ENCODE data around the gene LIMS2. TPM values are rescaled to one million over a fixed set of nuclear protein-coding genes. Genes with fewer than 3 reads are reported as not detected.

Gene LIMS2
- total and polyA plus RNA-seq, 10 donors: 62.5 to 437 (median 115) TPM

DNA sequence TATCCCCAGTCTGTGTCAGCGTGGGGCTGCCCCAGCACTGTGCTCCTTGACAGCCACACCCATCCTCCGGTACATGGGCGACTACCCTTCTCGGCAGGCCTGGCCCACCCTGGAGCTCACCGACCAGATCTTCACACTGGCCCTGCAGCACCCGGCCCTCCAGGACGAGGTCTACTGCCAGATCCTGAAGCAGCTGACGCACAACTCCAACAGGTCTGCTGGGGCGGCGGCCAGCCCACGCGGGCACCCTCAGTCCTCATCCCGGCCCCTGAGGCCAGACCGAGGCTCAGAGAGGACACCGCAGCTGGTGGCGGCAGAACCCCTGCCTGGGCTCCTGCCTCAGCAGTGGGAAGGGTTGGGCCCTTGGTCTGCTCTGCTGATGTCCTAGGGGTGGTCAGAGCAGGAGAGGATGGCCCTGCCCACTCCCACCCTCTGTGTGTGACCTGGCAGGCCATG lies 43.8 kb downstream of the LIMS2 start:
- 87 to 91% (median 89%) methylated on average over 4 to 16 of the region's 16 CpGs for WGBS, 5 donors
- H3K4me1 ChIP-seq: peaks cover 53 to 94% (median 71%) of the 10 kb centered on the region in 6 donors
- peak overlapping the region; percentile 66 to 96 (median 82) for H3K27ac ChIP-seq
- H3K36me3 ChIP-seq: peaks cover 0 to 70% (median 6%) of the 10 kb centered on the region in 6 donors
- intact Hi-C loops (cut with DNase I; ENCODE audit: low total_unique reads): no loop called here
- H3K9me3 ChIP-seq: no peaks in the 10 kb centered on the region
- no peaks in the 10 kb centered on the region for H3K27me3 ChIP-seq (replicated peaks in 1 of 7)
- DNase-seq: peak; percentile 78
- TF ChIP-seq POLR2AphosphoS5 (IDR thresholded peaks at IDR 0.05): peak in 2 of 3 donors; percentile 39 to 58
- TF ChIP-seq POLR2A (IDR thresholded peaks at IDR 0.05): no peak
- TF ChIP-seq, protein P1, sequence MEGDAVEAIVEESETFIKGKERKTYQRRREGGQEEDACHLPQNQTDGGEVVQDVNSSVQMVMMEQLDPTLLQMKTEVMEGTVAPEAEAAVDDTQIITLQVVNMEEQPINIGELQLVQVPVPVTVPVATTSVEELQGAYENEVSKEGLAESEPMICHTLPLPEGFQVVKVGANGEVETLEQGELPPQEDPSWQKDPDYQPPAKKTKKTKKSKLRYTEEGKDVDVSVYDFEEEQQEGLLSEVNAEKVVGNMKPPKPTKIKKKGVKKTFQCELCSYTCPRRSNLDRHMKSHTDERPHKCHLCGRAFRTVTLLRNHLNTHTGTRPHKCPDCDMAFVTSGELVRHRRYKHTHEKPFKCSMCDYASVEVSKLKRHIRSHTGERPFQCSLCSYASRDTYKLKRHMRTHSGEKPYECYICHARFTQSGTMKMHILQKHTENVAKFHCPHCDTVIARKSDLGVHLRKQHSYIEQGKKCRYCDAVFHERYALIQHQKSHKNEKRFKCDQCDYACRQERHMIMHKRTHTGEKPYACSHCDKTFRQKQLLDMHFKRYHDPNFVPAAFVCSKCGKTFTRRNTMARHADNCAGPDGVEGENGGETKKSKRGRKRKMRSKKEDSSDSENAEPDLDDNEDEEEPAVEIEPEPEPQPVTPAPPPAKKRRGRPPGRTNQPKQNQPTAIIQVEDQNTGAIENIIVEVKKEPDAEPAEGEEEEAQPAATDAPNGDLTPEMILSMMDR (IDR thresholded peaks at IDR 0.05 in 8 of 11, conservative IDR thresholded peaks at IDR 0.05 in 3 of 11): no peak
- no peak overlapping the region for H3K4me3 ChIP-seq

DNA sequence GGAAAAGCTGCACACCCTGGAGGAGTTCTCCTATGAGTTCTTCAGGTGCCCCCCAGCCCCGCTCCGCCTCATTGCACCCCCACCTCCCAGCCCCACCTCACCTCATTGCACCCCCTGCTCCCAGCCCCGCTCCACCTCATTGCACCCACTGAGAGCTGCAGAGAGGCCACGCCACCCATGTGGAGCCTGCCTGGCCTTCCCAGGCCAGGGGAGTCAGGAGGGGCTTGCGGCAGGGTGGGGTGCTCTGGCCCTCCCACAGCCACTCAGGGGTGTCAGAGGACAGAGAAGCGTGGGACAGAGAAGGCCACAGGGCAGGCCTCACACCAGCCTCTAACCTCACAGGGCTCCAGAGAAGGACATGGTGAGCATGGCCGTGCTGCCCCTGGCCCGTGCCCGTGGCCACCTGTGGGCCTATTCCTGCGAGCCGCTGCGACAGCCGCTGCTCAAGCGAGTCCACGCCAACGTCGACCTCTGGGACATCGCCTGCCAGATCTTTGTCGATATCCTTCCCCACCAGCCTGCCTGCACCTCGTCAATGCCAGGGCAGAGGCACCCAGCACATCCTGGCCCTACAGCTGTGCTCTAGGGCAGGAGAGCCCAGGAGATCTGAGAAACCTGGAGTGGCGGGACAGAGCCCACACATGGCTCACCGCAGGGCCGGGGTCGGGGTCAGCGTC lies 44.3 kb downstream of the LIMS2 start:
- TF ChIP-seq POLR2A (IDR thresholded peaks at IDR 0.05): no peak
- TF ChIP-seq POLR2AphosphoS5 (IDR thresholded peaks at IDR 0.05): peak; percentile 32 to 65 (median 46)
- TF ChIP-seq, protein P1 (IDR thresholded peaks at IDR 0.05 in 8 of 11, conservative IDR thresholded peaks at IDR 0.05 in 3 of 11): no peak
- DNase-seq: peak; percentile 78
- WGBS, 5 donors: 70 to 93% (median 83%) methylated on average over 9 to 25 of the region's 25 CpGs
- peaks cover 0 to 64% (median 3%) of the 10 kb centered on the region in 6 donors for H3K36me3 ChIP-seq
- no peaks in the 10 kb centered on the region for H3K9me3 ChIP-seq
- peaks cover 49 to 94% (median 65%) of the 10 kb centered on the region in 6 donors for H3K4me1 ChIP-seq
- peak overlapping the region in 6 of 8 donors; percentile 8 to 96 (median 92) for H3K27ac ChIP-seq
- intact Hi-C loops (cut with DNase I; ENCODE audit: low total_unique reads): no loop called here
- H3K27me3 ChIP-seq (replicated peaks in 1 of 7): no peaks in the 10 kb centered on the region
- no peak overlapping the region for H3K4me3 ChIP-seq

DNA sequence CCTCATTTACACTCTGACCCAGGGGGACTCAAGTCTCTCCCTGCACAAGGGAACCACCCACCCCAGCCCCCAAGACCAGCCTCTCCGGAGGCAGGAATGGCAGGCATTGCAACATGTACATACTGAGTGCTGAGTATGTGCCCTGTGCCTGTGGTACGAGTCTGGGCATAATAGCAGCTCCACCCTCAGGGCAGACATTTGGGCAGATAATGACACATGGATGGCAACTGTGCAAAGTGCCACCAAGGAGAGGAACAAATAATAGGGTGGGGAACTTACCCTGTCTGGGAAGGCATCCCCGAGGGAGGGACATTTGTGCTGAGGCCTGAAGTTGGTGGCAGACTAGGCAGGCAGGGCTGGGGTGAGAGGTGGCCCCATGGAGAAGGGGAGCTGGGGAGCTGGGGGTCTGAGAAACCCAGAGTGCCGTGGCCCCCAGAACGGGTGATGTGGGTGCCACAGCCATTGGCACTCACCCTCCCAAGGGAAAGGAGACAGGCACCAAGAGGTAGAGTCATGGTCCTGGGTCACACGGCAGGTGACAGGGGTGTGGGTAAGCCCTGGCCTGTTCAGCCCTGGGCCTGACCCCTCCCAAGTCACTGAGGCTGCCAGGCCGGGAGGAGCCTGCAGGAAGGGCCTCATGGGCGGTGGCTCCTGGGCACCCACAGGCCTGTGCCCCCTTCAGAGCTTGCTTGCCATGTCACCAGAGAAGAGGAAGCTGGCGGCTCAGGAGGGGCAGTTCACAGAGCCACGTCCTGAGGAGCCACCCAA lies 45.0 kb downstream of the LIMS2 start:
- TF ChIP-seq, protein P1 (IDR thresholded peaks at IDR 0.05 in 8 of 11, conservative IDR thresholded peaks at IDR 0.05 in 3 of 11): no peak
- TF ChIP-seq POLR2A (IDR thresholded peaks at IDR 0.05) (no peak), POLR2AphosphoS5 (IDR thresholded peaks at IDR 0.05) (peak in 2 of 3 donors; percentile 59 to 62)
- Histone ChIP-seq H3K27ac (peak overlapping the region in 6 of 8 donors; percentile 13 to 96 (median 92)), H3K27me3 (replicated peaks in 1 of 7) (no peaks in the 10 kb centered on the region), H3K4me3 (no peak overlapping the region), H3K9me3 (no peaks in the 10 kb centered on the region), H3K36me3 (peaks cover 0 to 63% (median under 1%) of the 10 kb centered on the region in 6 donors), H3K4me1 (peaks cover 43 to 94% (median 64%) of the 10 kb centered on the region in 6 donors)
- DNase-seq: peak; percentile 83
- intact Hi-C loops (cut with DNase I; ENCODE audit: low total_unique reads): no loop called here
- WGBS, 5 donors: 34 to 60% (median 39%) methylated on average over 9 to 10 of the region's 10 CpGs

Measured in spleen (tissue), 11 donors.